Activated CD8-positive, alpha-beta T cell treated with anti-CD3 and anti-CD28 coated beads for 36 hours (primary cell): ENCODE results near the gene BCL2L14. TPM values are rescaled to one million over a fixed set of nuclear protein-coding genes. Genes with fewer than 3 reads are reported as not detected.
"Not testable (repeated sequence)": the region's sequence is repeated elsewhere in the genome, so short reads cannot be mapped to it uniquely, and the experiment has no call there.

Experiments
- ATAC-seq: fragments of 200-7000 bp; cut with Tn5 transposase; one replicate; pipeline ENCODE4 v1.10.0; 2021; ENCODE audit warnings: mild to moderate bottlenecking, moderate library complexity
- CTCF ChIA-PET: fragments of 350-600 bp; sonication (Branson Sonifier 250); formaldehyde crosslinking; loops from one replicate; lab custom pipeline; 2021; ENCODE audit warnings: antibody characterized with exemption; lab: Charles Lee
- POLR2A ChIA-PET: fragments of 350-600 bp; sonication (Branson Sonifier 250); formaldehyde crosslinking; loops from one replicate; lab custom pipeline; 2021; ENCODE audit warnings: antibody characterized with exemption; lab: Charles Lee
- DNase-seq: peaks from one replicate; pipeline ENCODE4 v3.0.0-alpha.2; 2020
- H3K27ac Mint-ChIP-seq: one replicate; pipeline ENCODE4 v1.8.0; 2021; ENCODE audit warnings: mild to moderate bottlenecking, mixed read lengths
- H3K27me3 Mint-ChIP-seq: one replicate; pipeline ENCODE4 v1.8.0; 2021; ENCODE audit warnings: mixed read lengths
- H3K36me3 Mint-ChIP-seq: one replicate; pipeline ENCODE4 v1.8.0; 2021; ENCODE audit warnings: low read depth, mixed read lengths
- H3K4me1 Mint-ChIP-seq: one replicate; pipeline ENCODE4 v1.8.0; 2021; ENCODE audit warnings: low read depth, mixed read lengths
- H3K4me3 Mint-ChIP-seq: one replicate; pipeline ENCODE4 v1.8.0; 2021; ENCODE audit warnings: mild to moderate bottlenecking, moderate library complexity, mixed read lengths
- H3K9me3 Mint-ChIP-seq: one replicate; pipeline ENCODE4 v1.8.0; 2021; ENCODE audit warnings: mixed read lengths
- intact Hi-C: fragments of 100-400 bp; cut with micrococcal nuclease; formaldehyde crosslinking; loops from one replicate; pipeline ENCODE4 v1.10.0; 2022
- total RNA-seq, 2 experiments: library from RNA; stranded (reverse); gene quantifications; one replicate each; pipeline ENCODE4 v1.2.3, GENCODE V29; 2021
- TF ChIP-seq, protein P1 (sequence below): fragments of 200-600 bp; IDR thresholded peaks from one replicate; pipeline ENCODE4 v1.8.0; 2022; ENCODE audit warnings: antibody characterized with exemption, mild to moderate bottlenecking

BCL2L14 gene
- total RNA-seq, 2 experiments from 2014 or later, result 3.7 to 5.1 TPM

DNA sequence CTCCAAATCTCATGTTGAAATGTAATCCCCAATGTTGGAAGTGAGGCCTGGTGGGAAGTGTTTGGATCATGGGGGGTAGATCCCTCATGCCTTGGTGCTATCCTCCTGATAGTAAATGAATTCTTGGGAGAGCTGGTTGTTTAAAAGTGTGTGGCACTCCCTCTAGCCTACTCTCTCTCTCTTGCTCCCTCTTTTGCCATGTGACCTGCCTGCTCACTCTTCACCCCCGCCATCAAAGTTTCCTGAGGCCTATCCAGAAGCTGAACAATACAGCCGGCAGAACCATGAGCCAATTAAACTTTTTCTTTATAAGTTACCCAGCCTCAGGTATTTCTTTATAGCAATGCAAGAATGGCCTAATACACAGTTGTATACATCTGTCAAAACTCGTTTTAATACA, 62.5 kb downstream of the BCL2L14 start:
- H3K27ac Mint-ChIP-seq, result no peak overlapping the region
- intact Hi-C loops, result no loop called here
- H3K27me3 Mint-ChIP-seq, result peaks cover 4% of the 10 kb centered on the region
- no peaks in the 10 kb centered on the region for H3K9me3 Mint-ChIP-seq
- TF ChIP-seq, protein P1, sequence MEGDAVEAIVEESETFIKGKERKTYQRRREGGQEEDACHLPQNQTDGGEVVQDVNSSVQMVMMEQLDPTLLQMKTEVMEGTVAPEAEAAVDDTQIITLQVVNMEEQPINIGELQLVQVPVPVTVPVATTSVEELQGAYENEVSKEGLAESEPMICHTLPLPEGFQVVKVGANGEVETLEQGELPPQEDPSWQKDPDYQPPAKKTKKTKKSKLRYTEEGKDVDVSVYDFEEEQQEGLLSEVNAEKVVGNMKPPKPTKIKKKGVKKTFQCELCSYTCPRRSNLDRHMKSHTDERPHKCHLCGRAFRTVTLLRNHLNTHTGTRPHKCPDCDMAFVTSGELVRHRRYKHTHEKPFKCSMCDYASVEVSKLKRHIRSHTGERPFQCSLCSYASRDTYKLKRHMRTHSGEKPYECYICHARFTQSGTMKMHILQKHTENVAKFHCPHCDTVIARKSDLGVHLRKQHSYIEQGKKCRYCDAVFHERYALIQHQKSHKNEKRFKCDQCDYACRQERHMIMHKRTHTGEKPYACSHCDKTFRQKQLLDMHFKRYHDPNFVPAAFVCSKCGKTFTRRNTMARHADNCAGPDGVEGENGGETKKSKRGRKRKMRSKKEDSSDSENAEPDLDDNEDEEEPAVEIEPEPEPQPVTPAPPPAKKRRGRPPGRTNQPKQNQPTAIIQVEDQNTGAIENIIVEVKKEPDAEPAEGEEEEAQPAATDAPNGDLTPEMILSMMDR, result no peak
- no peak for ATAC-seq
- CTCF ChIA-PET, result interaction anchor here (1.0 kb wide), 1 partner anchor 21 kb away, joined by 4 read pairs; no protein-coding TSS in a partner anchor
- POLR2A ChIA-PET, result no interaction called here
- no peak for DNase-seq
- no peak overlapping the region for H3K4me3 Mint-ChIP-seq
- H3K36me3 Mint-ChIP-seq, result no peaks in the 10 kb centered on the region
- H3K4me1 Mint-ChIP-seq, result no peaks in the 10 kb centered on the region

DNA sequence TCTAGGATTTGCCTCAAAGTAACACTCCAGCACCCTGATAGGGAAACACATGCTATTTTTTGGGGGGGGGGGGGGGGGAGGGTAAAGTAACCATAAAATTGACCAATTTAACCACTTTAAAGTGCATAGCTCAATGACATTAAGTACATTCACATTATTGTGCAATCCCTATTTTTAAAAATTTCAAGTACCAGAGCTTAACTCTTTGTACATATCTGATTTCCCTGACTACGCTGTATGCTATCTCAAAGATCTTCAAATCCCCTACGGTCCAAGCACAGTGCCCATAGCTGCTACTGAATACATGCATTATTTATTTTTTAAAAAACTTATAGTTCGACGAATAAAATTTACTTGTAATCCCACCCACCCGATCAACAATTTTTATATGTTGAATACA, 63.0 kb downstream of the BCL2L14 start:
- Mint-ChIP-seq H3K36me3 (no peaks in the 10 kb centered on the region), H3K27me3 (peaks cover 4% of the 10 kb centered on the region), H3K27ac (no peak overlapping the region), H3K4me1 (no peaks in the 10 kb centered on the region), H3K9me3 (no peaks in the 10 kb centered on the region), H3K4me3 (no peak overlapping the region)
- ChIA-PET CTCF (interaction anchor here (1.0 kb wide), 1 partner anchor 20 kb away, joined by 4 read pairs; no protein-coding TSS in a partner anchor), POLR2A (no interaction called here)
- TF ChIP-seq, protein P1, result no peak
- ATAC-seq, result no peak
- intact Hi-C loops, result no loop called here
- no peak for DNase-seq

DNA sequence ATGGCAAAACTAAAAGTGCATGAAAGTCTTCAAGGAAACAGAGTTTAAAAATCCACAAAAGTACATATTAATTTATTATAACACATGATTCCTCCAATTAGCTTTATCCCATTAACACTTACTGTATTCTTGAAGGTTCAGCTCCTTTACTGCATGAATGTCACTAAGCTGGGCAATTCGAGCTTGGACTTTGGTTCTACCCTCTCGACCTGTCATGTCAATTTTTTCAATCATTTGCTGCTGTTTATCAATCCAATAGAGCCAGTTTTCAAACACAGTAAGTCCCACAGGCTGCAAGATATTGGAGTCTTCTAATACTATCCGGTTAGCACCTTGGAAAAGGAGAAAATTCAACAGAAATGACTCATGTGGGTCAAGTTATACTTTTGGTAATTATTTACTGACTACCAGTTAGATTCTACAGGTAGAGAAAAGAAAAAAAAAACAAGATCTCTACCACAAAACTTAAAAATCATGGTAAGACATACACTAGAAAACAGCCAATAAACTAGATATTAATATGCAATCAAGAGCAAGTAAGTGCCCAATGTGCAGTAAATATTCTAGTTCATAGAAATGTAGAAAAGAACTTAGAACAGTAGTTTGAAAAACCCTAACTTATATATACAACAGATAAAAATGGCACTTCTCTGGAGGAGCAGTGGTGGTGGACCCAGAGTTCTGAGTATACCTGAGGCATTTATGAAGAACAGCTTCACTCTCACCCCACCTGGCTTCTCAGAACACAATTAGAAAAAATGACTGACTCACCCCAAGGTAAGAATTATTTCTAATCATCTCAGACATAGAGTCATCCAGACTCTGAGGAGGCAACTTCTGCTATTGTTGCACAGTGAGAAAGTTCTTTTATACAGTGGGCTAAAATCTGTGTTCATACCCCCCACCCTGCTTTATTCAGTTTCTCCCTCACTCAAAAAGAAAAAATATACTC, 67.7 kb downstream of the BCL2L14 start:
- no peak for DNase-seq
- Mint-ChIP-seq H3K4me1 (no peaks in the 10 kb centered on the region), H3K27me3 (peaks cover 2% of the 10 kb centered on the region), H3K27ac (no peak overlapping the region), H3K9me3 (no peaks in the 10 kb centered on the region), H3K4me3 (no peak overlapping the region), H3K36me3 (no peaks in the 10 kb centered on the region)
- ChIA-PET POLR2A (interaction anchor here (0.6 to 0.8 kb wide), 2 partner anchors 38 to 987 kb away, joined by 3 to 6 read pairs; no protein-coding TSS in a partner anchor), CTCF (no interaction called here)
- TF ChIP-seq, protein P1, result no peak
- intact Hi-C loops, result no loop called here
- ATAC-seq, result no peak

DNA sequence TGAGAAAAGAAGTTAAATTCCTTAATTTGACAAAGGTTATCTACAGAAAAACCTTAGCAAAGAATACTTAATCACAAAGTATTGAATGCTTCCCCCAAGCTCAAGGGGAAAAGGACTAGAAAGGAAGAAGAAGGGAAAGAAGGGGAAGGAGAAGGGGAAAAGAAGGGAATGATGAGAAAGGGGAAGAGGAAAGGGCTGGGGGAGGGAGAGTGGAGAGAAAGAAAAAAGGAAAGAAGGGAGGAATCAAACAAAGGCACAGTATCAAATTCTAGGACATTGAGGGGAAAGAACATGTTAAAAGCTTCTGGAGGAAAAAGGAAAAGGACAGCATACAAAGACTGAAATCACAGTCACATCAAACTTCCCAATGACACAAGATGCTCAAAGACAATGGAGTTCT, 70.3 kb downstream of the BCL2L14 start:
- DNase-seq (no peak), ATAC-seq (no peak)
- intact Hi-C loops, result no loop called here
- no peaks in the 10 kb centered on the region for H3K9me3 Mint-ChIP-seq
- no peak overlapping the region for H3K4me3 Mint-ChIP-seq
- TF ChIP-seq, protein P1, result no peak
- CTCF ChIA-PET, result interaction anchor here (1.3 kb wide), 1 partner anchor 13 kb away, joined by 4 read pairs; no protein-coding TSS in a partner anchor
- H3K27me3 Mint-ChIP-seq, result no peaks in the 10 kb centered on the region
- POLR2A ChIA-PET, result no interaction called here
- H3K36me3 Mint-ChIP-seq, result no peaks in the 10 kb centered on the region
- H3K27ac Mint-ChIP-seq, result no peak overlapping the region
- no peaks in the 10 kb centered on the region for H3K4me1 Mint-ChIP-seq

DNA sequence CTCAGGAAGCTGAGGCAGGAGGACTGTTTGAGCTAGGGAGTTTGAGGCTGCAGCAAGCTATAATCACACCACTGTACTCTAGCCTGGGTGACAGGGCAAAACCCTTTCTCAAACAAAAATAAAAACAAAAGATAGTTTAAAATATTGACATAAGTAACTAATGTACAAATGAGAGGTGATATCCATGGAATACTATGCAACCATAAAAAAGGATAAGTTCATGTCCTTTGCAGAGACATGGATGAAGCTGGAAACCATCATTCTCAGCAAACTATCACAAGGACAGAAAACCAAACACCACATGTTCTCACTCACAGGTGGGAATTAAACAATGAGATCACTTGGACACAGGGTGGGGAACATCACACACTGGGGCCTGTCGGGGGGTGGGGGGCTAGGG, 73.8 kb downstream of the BCL2L14 start:
- not testable (repeated sequence) for ATAC-seq, H3K27me3 Mint-ChIP-seq

More for the DNA sequence above, 73.8 kb downstream of the BCL2L14 start:
- intact Hi-C loops, H3K4me3 Mint-ChIP-seq, POLR2A ChIA-PET, H3K4me1 Mint-ChIP-seq, DNase-seq, H3K27ac Mint-ChIP-seq, CTCF ChIA-PET, H3K36me3 Mint-ChIP-seq, H3K9me3 Mint-ChIP-seq: not testable (repeated sequence)
